Glomerular visceral epithelial cell (primary cell): ENCODE measurements around the gene HES5.
"Not testable (repeated sequence)": the region's sequence is repeated elsewhere in the genome, so short reads cannot be mapped to it uniquely, and the experiment has no call there.

Source experiments
- DNase-seq: peaks from one replicate; pipeline ENCODE4 v3.0.0-alpha.2; 2016; ENCODE audit errors: extremely low spot score

HES5 gene

GRCh38 chr1:2529784-2530512 lies at the start of gene HES5:
Gene HES5, minus strand, starts transcription at chr1:2530263. Its CDS starts 99 bp downstream, at chr1:2530164.
- no peak for DNase-seq

DNA sequence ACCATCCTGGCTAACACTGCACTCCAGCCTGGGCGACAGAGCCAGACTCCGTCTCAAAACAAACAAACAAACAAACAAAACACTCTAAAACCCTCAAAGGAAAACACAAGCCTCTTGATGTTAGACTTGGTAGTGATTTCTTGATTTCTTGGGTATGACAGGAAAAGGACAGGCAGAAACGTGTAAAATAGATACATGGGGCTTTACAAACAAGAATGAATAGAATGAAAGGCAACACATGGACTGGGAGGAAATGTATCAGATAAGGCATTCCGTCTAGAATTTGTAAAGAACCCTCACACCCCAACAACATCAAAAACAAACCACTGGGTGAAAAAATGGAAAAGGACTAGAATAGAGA lies 48.7 kb upstream of the HES5 start:
- DNase-seq: no peak

GRCh38 chr1:2577565-2578075 lies 47.6 kb upstream of the HES5 start:
- DNase-seq: not testable (repeated sequence)

- DNase-seq: no peak
Measured at GRCh38 chr1:2575801-2576663, 46.0 kb upstream of the HES5 start.

GRCh38 chr1:2574350-2574749 lies 44.3 kb upstream of the HES5 start:
- DNase-seq: no peak

DNA sequence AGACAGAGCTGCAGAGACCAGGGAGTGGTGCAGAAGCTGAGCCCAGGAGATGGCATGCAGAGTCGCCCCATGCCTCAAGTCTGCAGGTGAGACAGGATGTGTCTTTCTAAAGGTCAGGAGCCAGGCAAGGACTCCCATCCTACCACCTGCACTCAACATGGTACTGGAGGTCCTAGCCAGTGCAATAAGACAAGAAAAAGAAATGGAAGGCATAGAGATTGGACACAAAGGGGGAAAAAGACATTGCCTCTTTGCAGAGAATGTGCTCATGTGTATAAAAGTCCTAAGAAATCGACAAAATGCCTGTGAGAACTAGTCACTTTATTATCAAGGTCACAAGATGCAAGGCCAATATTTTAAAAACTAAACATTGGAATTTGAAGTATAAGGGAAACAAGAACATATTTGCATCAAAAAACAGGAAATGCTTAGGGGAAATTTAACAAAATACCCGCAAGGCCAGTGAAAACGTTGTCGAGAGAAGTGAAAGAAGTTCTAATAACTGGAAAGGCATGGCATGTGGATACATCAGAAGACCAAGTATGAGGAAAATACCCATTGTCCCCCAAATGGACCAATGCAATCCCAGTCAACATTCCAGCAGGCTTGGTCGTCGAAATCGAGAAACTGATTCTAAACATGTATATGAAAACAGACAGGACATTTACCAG lies 43.3 kb upstream of the HES5 start:
- no peak for DNase-seq

GRCh38 chr1:2571348-2571747 lies 41.3 kb upstream of the HES5 start:
- DNase-seq: no peak

- DNase-seq: no peak
Measured at GRCh38 chr1:2570332-2570731, 40.3 kb upstream of the HES5 start.

- not testable (repeated sequence) for DNase-seq
Measured at GRCh38 chr1:2569703-2570102, 39.6 kb upstream of the HES5 start.

DNA sequence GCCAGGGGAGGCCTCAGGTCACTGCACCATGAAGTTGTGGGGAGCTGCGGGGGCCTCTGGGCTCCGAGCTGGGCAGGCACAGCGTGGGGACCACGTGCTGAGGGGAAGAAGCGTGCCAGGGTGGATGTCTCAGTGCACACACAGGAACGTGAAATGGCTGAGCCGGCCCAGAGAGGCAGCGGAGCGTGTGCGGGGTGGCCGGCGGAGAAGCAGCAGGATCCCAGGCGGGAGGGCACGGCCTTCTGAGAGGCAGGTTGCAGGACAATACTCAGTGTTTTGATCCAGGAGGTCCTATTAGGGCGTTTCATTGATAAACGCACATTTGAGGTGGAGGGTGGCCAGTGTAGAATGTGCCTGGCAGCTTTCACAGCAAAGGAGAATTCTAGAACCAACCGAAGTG lies 39.0 kb upstream of the HES5 start:
- DNase-seq: no peak

GRCh38 chr1:2568187-2568816 lies 38.2 kb upstream of the HES5 start:
- not testable (repeated sequence) for DNase-seq

DNA sequence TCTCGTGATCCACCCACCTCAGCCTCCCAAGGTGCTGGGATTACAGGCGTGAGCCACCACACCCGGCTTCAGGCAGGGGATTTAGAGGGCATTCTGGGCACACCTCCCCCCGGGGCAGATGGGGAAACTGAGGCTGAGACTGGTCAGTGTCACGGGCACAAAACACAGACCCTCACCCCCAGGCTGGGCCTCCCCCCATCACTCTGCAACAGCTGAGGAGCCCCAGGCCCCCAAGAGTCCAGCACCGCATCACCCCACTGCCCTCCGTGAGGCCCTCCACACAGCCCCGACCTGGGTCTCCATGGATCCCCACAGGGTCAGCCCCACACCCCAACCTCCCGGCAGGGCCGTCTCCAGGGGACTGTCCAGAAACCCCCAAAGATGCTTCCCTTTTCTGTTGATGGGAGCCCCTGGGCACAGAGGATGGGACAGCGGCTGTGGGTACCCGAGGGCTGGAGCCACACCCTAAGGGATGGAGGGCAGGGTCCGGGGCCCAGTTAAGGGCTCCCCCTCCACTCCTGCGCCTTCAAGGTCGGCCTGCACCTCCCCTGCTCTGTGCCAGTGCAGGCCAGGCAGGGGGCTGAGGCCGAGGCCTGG lies 37.1 kb upstream of the HES5 start:
- no peak for DNase-seq

DNA sequence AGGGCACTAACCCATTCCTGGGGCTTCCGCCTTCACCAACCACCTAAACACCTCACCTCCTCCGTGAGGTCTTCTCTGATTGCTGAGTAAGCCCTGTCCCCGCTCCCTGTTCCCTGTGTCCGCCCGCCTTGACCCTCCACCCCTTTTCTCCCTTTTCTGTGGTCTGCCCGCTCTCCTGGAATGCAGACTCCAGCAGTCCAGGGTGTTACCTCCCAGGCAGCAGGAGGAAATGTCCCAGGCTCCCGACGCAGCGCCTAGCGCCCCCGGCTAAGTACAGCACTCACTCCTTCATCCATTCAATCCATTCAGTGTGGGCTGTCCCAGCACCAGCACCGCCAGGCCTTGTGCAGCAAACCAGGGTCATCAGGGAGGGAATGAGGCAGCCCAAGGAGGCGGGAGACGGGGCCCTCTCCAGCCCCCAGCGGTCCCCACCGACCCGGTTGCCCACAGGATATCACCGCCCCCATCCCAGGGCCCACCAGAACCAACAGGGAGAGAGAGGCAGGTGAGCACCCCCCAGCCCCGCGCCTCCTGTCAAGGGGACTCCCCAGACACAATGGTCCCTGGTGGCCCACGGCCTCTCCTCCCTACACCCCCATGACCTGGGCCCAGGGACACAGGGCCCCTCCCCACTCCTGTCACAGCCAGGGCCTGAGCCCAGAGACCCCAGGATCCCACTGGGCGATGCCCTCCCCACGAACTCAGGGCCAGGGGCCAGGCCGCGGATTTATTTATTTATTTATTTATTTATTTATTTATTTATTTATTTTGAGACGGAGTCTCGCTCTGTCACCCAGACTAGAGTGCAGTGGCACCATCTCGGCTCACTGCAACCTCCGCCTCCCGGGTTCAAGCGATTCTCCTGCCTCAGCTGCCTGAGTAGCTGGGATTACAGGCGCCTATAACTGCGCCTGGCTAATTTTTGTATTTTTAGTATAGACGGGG lies 36.3 kb upstream of the HES5 start:
- DNase-seq: peak; percentile 76

DNA sequence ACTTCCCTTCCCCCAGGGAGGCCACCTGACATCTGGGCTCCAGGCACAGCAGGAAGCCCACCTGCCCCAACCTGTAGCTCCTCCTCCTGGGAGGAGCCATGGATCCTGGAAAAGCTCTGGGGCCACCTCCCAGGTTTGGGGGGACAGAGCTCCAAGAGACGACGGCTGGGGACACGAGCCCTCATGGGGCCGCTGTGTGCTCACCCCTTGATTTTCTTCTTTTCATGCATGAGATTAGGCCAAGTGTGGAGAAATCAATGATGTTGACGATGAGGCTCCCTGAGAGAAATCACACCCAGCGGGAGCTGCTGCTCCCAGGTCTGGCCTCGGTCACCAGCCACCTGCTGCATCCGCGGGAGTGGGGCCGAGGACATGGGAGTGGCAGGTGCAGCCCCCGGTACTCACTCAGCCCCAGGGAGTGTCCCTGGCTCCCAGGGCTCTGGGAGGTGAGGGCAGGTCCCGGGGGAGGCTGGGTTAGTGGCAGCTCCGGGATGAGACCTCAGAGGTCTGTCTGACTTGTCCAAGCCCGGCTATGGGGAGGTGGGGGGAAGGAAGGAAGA lies 34.8 kb upstream of the HES5 start:
- no peak for DNase-seq

DNA sequence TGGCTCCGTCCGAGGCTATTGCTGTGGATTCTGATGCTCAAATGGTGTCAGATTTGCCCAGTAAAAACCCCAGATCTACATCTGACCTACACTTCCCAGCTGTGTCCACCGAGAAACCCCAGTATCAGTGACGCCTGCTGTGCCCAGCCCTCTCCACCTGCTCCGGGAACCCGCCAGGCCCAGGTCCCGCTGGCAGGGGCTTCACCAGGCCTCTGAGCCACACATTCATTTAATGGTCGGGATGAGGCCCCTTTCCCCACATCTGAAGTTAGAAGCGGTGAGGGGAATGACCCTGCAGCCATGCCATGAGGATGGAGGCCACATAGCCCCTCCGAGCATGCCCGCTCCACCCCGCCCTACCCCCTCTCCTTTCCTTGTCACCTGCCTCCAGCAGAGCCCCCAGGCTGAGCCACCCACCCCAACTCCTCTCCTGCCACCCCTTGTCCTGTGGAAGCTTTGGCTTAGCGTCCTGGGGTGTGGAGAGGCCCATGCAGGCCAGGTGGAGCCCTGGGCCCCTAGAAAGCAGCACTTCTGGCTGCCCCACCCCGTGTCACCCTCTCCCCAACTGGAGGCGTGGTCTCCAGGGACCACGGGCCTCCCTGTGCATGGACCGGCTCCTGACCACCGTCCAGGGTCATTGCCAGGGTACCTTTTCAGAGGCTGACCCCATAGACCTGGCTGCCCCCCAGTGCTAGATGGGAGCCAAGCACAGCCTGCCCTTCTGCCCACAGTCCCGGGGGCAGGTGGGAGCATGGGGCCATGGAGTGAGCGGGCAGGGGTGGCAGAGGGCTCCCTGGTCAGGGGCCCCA lies 34.1 kb upstream of the HES5 start:
- DNase-seq: no peak

- no peak for DNase-seq
Measured at GRCh38 chr1:2563205-2563604, 33.1 kb upstream of the HES5 start.

- DNase-seq: no peak
Measured at GRCh38 chr1:2561898-2562895, 32.1 kb upstream of the HES5 start.

DNA sequence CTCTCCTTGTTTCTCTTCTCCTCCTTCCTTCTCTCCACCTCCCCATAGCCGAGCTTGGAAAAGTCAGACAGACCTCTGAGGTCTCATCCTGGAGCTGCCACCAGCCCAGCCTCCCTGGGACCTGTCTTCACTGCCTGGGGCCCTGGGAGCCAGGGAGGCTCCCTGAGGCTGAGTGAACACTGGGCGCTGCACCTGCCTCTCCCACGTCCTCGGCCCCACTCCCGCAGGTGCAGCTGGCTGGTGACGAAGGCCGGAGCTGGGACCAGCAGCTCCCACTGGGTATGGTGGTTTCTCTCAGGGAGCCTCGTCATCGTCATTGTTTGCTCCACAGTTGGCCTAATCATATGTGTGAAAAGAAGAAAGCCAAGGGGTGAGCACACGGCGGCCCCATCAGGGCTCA lies 31.4 kb upstream of the HES5 start:
- no peak for DNase-seq
